ENCODE results near the gene ADAMTS2.

Gene ADAMTS2

GRCh38 chr5:179167871-179168451 is 177.3 kb downstream of the ADAMTS2 start:
- no peak for DNase-seq

- DNase-seq = peak in 5 of 6 experiments; percentile 40 to 72 (median 55)
Measured at GRCh38 chr5:179166886-179167841, 178.1 kb downstream of the ADAMTS2 start.

- no peak for DNase-seq
Measured at GRCh38 chr5:179166171-179166885, 178.9 kb downstream of the ADAMTS2 start.

GRCh38 chr5:179165421-179166170 is 179.7 kb downstream of the ADAMTS2 start:
- DNase-seq = no peak

GRCh38 chr5:179164331-179165311 is 180.6 kb downstream of the ADAMTS2 start:
- DNase-seq = no peak

GRCh38 chr5:179163236-179164155 is 181.8 kb downstream of the ADAMTS2 start:
- DNase-seq = no peak

GRCh38 chr5:179162351-179163235 is 182.7 kb downstream of the ADAMTS2 start:
- no peak for DNase-seq

- no peak for DNase-seq
Measured at GRCh38 chr5:179161901-179162300, 183.4 kb downstream of the ADAMTS2 start.

GRCh38 chr5:179160584-179160983 is 184.7 kb downstream of the ADAMTS2 start:
- no peak for DNase-seq

- DNase-seq = no peak
Measured at GRCh38 chr5:179158556-179158955, 186.7 kb downstream of the ADAMTS2 start.

GRCh38 chr5:179154991-179155955 is 190.0 kb downstream of the ADAMTS2 start:
- no peak for DNase-seq

- no peak for DNase-seq
Measured at GRCh38 chr5:179154346-179154990, 190.8 kb downstream of the ADAMTS2 start.

- no peak for DNase-seq
Measured at GRCh38 chr5:179153921-179154345, 191.3 kb downstream of the ADAMTS2 start.

GRCh38 chr5:179153341-179153901 is 191.8 kb downstream of the ADAMTS2 start:
- DNase-seq = no peak

GRCh38 chr5:179152941-179153340 is 192.3 kb downstream of the ADAMTS2 start:
- no peak for DNase-seq

- DNase-seq = no peak
Measured at GRCh38 chr5:179152144-179152895, 192.9 kb downstream of the ADAMTS2 start.

Measured in stimulated activated naive CD4-positive, alpha-beta T cell (primary cell).